HepG2 (cell line): ENCODE data around the gene PRSS27.

Experiments
- CTCF ChIP-seq: sonication (generic); formaldehyde crosslinking; IDR thresholded peaks from 2 replicates; pipeline ENCODE4 v1.5.0; 2020; ENCODE audit warnings: mild to moderate bottlenecking, missing genetic modification reagents, moderate library complexity
- FOXK1 ChIP-seq: sonication (generic); formaldehyde crosslinking; IDR thresholded peaks from 2 replicates; pipeline ENCODE4 v1.4.0; 2020; ENCODE audit warnings: low read depth, missing genetic modification reagents, borderline replicate concordance
- IKZF4 ChIP-seq: sonication (generic); formaldehyde crosslinking; IDR thresholded peaks from 2 replicates; pipeline ENCODE4 v1.5.1; 2020; ENCODE audit warnings: borderline replicate concordance, mild to moderate bottlenecking, low read depth, missing genetic modification reagents; ENCODE audit errors: not compliant biosample characterization
- KLF16 ChIP-seq, 2 experiments: sonication (generic) in 1 of 2; formaldehyde crosslinking in 1 of 2; IDR thresholded peaks; 2 replicates each; pipeline versions ENCODE4 v1.6.1 to v1.8.0; 2016 to 2023; ENCODE audit warnings: missing genetic modification reagents in 2 of 2, missing compliant biosample characterization in 1 of 2
- MTERF4 ChIP-seq: sonication (generic); formaldehyde crosslinking; IDR thresholded peaks from 2 replicates; pipeline ENCODE4 v1.8.0; 2023; ENCODE audit warnings: mild to moderate bottlenecking, missing genetic modification reagents
- POLR2A ChIP-seq, 2 experiments: IDR thresholded peaks; 2 replicates each; pipeline ENCODE4 v1.6.1; 2011; ENCODE audit warnings: low read depth in 2 of 2, low read length in 2 of 2, mild to moderate bottlenecking in 1 of 2, moderate library complexity in 1 of 2; ENCODE audit not compliant: insufficient read depth in 1 of 2
- POLR2AphosphoS5 ChIP-seq: IDR thresholded peaks from 2 replicates; pipeline ENCODE4 v1.6.1; 2012; ENCODE audit warnings: low read depth, low read length
- STAT6 ChIP-seq: sonication (generic); formaldehyde crosslinking; IDR thresholded peaks from 2 replicates; pipeline ENCODE4 v1.4.0; 2020; ENCODE audit warnings: missing genetic modification reagents, mild to moderate bottlenecking, borderline replicate concordance
- YY1 ChIP-seq: IDR thresholded peaks from 2 replicates; pipeline ENCODE4 v1.6.1; 2011; ENCODE audit warnings: low read length, low read depth, moderate library complexity, mild to moderate bottlenecking; ENCODE audit not compliant: insufficient read depth, insufficient replicate concordance
- ZNF44 ChIP-seq: sonication (generic); formaldehyde crosslinking; IDR thresholded peaks from 2 replicates; pipeline ENCODE4 v1.5.1; 2020; ENCODE audit warnings: mild to moderate bottlenecking, missing genetic modification reagents
- ZNF549 ChIP-seq: sonication (generic); formaldehyde crosslinking; IDR thresholded peaks from 2 replicates; pipeline ENCODE4 v1.5.0; 2020; ENCODE audit warnings: missing genetic modification reagents

- TF ChIP-seq KLF16 (CRISPR knock-in tag; IDR thresholded peaks at IDR 0.05) = no peak
- TF ChIP-seq FOXK1 (CRISPR knock-in tag) = no peak
- TF ChIP-seq STAT6 (CRISPR knock-in tag) = no peak
- TF ChIP-seq YY1 = no peak
- no peak for TF ChIP-seq POLR2A (IDR thresholded peaks at IDR 0.05; ENCODE audit: insufficient read depth in 1 of 2, low read depth in 2 of 2, low read length in 2 of 2)
- no peak for TF ChIP-seq ZNF44 (CRISPR knock-in tag)
- TF ChIP-seq POLR2AphosphoS5 = no peak
- TF ChIP-seq CTCF (CRISPR knock-in tag) = peak; percentile 10; the same call in 1 of the 2 replicates
- TF ChIP-seq MTERF4 = no peak
- TF ChIP-seq IKZF4 (CRISPR knock-in tag) = no peak
- no peak for TF ChIP-seq ZNF549 (CRISPR knock-in tag)
These were observed 3.1 kb downstream of the PRSS27 start for GRCh38 chr16:2716948-2717347.
